GM15510 (cell line): ENCODE results near the gene TTF1.

Source experiments
- POLR2A ChIP-seq: IDR thresholded peaks from 3 replicates; pipeline ENCODE4 v1.6.1; 2011; ENCODE audit warnings: borderline replicate concordance; ENCODE audit not compliant: insufficient read length; ENCODE audit errors: extremely low read depth

TTF1 gene

GRCh38 chr9:132424857-132425674 lies 18.4 kb upstream of the TTF1 start:
- no peak for TF ChIP-seq POLR2A

GRCh38 chr9:132423503-132423902 lies 16.9 kb upstream of the TTF1 start:
- TF ChIP-seq POLR2A: no peak

- no peak for TF ChIP-seq POLR2A
Measured at GRCh38 chr9:132422574-132422973, 15.9 kb upstream of the TTF1 start.

GRCh38 chr9:132418726-132419363 lies 12.2 kb upstream of the TTF1 start:
- TF ChIP-seq POLR2A: no peak

- TF ChIP-seq POLR2A: no peak
Measured at GRCh38 chr9:132415181-132415580, 8.5 kb upstream of the TTF1 start.

- no peak for TF ChIP-seq POLR2A
Measured at GRCh38 chr9:132414731-132415130, 8.1 kb upstream of the TTF1 start.

GRCh38 chr9:132413926-132414325 lies 7.3 kb upstream of the TTF1 start:
- TF ChIP-seq POLR2A: no peak

GRCh38 chr9:132412089-132412488 lies 5.4 kb upstream of the TTF1 start:
- no peak for TF ChIP-seq POLR2A

GRCh38 chr9:132411091-132411508 lies 4.5 kb upstream of the TTF1 start:
- TF ChIP-seq POLR2A: no peak

- TF ChIP-seq POLR2A: no peak
Measured at GRCh38 chr9:132410642-132411041, 4.0 kb upstream of the TTF1 start.

- TF ChIP-seq POLR2A: no peak
Measured at GRCh38 chr9:132409828-132410528, 3.3 kb upstream of the TTF1 start, which contains the start of gene CFAP77. CFAP77 (plus strand) TSS chr9:132410211; CDS start chr9:132410272, 61 bp downstream.

GRCh38 chr9:132408521-132408920 lies 1.9 kb upstream of the TTF1 start:
- no peak for TF ChIP-seq POLR2A

GRCh38 chr9:132407196-132407595 lies 556 bp upstream of the TTF1 start:
- no peak for TF ChIP-seq POLR2A

GRCh38 chr9:132404228-132404881 lies 2.3 kb downstream of the TTF1 start:
- TF ChIP-seq POLR2A: no peak

- TF ChIP-seq POLR2A: no peak
Measured at GRCh38 chr9:132401824-132402223, 4.8 kb downstream of the TTF1 start.

- no peak for TF ChIP-seq POLR2A
Measured at GRCh38 chr9:132395560-132395959, 11.1 kb downstream of the TTF1 start.

GRCh38 chr9:132391449-132391848 lies 15.2 kb downstream of the TTF1 start:
- no peak for TF ChIP-seq POLR2A
